HL-60 (cell line): ENCODE data around the gene TNFSF13.

Experiments
- DNase-seq, 2 experiments: peaks; one replicate each; pipeline ENCODE4 v3.0.0-alpha.2; 2010 to 2020; ENCODE audit warnings: low read depth in 1 of 2, low spot score in 1 of 2
- H3K27ac ChIP-seq: fragments of 250-450 bp; sonication (Bioruptor Pico); replicated peaks from 2 replicates; pipeline ENCODE4 v1.5.1; 2020; ENCODE audit warnings: mild to moderate bottlenecking, moderate library complexity
- H3K27me3 ChIP-seq: fragments of 250-450 bp; sonication (Bioruptor Pico); 2 replicates; pipeline ENCODE4 v1.5.1; 2021; ENCODE audit warnings: mild to moderate bottlenecking, moderate library complexity; ENCODE audit not compliant: insufficient read depth, poor library complexity, severe bottlenecking
- H3K4me3 ChIP-seq: replicated peaks from 2 replicates; pipeline ENCODE4 v1.5.1; 2011; ENCODE audit warnings: mild to moderate bottlenecking, control low read depth, low read length; ENCODE audit not compliant: insufficient read depth
- CTCF ChIP-seq: IDR thresholded peaks from one replicate; pipeline ENCODE4 v1.5.1; 2011; ENCODE audit warnings: low read length, control low read depth, inconsistent platforms; ENCODE audit not compliant: insufficient read depth
- GABPA ChIP-seq: IDR thresholded peaks from 2 replicates; pipeline ENCODE4 v1.6.1; 2012; ENCODE audit warnings: low read depth
- POLR2AphosphoS5 ChIP-seq: IDR thresholded peaks from 2 replicates; pipeline ENCODE4 v1.6.1; 2012; ENCODE audit warnings: low read depth
- REST ChIP-seq: IDR thresholded peaks from 2 replicates; pipeline ENCODE4 v1.6.1; 2012; ENCODE audit warnings: low read depth; ENCODE audit not compliant: insufficient replicate concordance
- SPI1 ChIP-seq: IDR thresholded peaks from 2 replicates; pipeline ENCODE4 v1.6.1; 2012; ENCODE audit warnings: low read depth, mild to moderate bottlenecking, borderline replicate concordance

TNFSF13 gene

GRCh38 chr17:7574176-7574953 is 15.8 kb downstream of the TNFSF13 start:
- DNase-seq, result peak in 1 of 2 experiments; percentile 0
- Histone ChIP-seq H3K4me3 (peak overlapping the region; percentile 61), H3K27me3 (no peaks in the 10 kb centered on the region), H3K27ac (peak overlapping the region; percentile 99)
- TF ChIP-seq POLR2AphosphoS5, result no peak; the same call in 1 of the 2 replicates
- TF ChIP-seq REST, result no peak
- no peak for TF ChIP-seq SPI1
- TF ChIP-seq GABPA, result no peak
- no peak for TF ChIP-seq CTCF

GRCh38 chr17:7575481-7575883 is 16.9 kb downstream of the TNFSF13 start:
- no peaks in the 10 kb centered on the region for H3K27me3 ChIP-seq
- H3K4me3 ChIP-seq, result peak overlapping the region; percentile 61
- H3K27ac ChIP-seq, result no peak overlapping the region
- peak in 1 of 2 experiments; percentile 0 for DNase-seq
- no peak for TF ChIP-seq SPI1
- TF ChIP-seq CTCF, result no peak
- TF ChIP-seq POLR2AphosphoS5, result no peak
- no peak for TF ChIP-seq GABPA
- no peak for TF ChIP-seq REST

GRCh38 chr17:7575959-7576358 is 17.4 kb downstream of the TNFSF13 start:
- TF ChIP-seq POLR2AphosphoS5 (no peak), REST (no peak), GABPA (no peak), SPI1 (no peak), CTCF (no peak)
- no peak overlapping the region for H3K4me3 ChIP-seq
- no peak overlapping the region for H3K27ac ChIP-seq

More at GRCh38 chr17:7575959-7576358, 17.4 kb downstream of the TNFSF13 start:
- H3K27me3 ChIP-seq, result no peaks in the 10 kb centered on the region
- peak in 1 of 2 experiments; percentile 0 for DNase-seq
